ENCODE data around the gene PIP4P1.

The PIP4P1 gene

GRCh38 chr14:20419419-20419818, 41.8 kb downstream of the PIP4P1 start:
- no peak overlapping the region for H3K27ac ChIP-seq (ENCODE audit: low read depth, low read length)
- no peak overlapping the region for H3K4me3 ChIP-seq (ENCODE audit: low read length)
- H3K9me3 ChIP-seq (ENCODE audit: control insufficient read depth, insufficient read depth, low read length): no peaks in the 10 kb centered on the region
- no peaks in the 10 kb centered on the region for H3K27me3 ChIP-seq (ENCODE audit: control insufficient read depth, low read length)
- no peaks in the 10 kb centered on the region for H3K9me2 ChIP-seq (replicated peaks; ENCODE audit: control insufficient read depth, low read length)
- no peaks in the 10 kb centered on the region for H3K36me3 ChIP-seq (ENCODE audit: control insufficient read depth, low read length)
- no peak overlapping the region for H3K4me2 ChIP-seq (ENCODE audit: low read length)
- TF ChIP-seq EZH2phosphoT487 (IDR thresholded peaks at IDR 0.05; ENCODE audit: borderline replicate concordance, low read length): no peak
- no peak for TF ChIP-seq CTCF (IDR thresholded peaks at IDR 0.05; ENCODE audit: low read depth, low read length, poor library complexity, severe bottlenecking)
- H3F3A ChIP-seq (ENCODE audit: control insufficient read depth, insufficient read depth): peaks cover 10% of the 10 kb centered on the region
- no peaks in the 10 kb centered on the region for H4K20me1 ChIP-seq (ENCODE audit: control insufficient read depth, insufficient read depth, low read depth, low read length)
- peaks cover 36% of the 10 kb centered on the region for H3K4me1 ChIP-seq (ENCODE audit: control insufficient read depth, low read length)
- no peaks in the 10 kb centered on the region for H3K79me2 ChIP-seq (ENCODE audit: control insufficient read depth, low read length)

GRCh38 chr14:20418501-20418909, 42.7 kb downstream of the PIP4P1 start:
- Histone ChIP-seq H3K9me3 (ENCODE audit: control insufficient read depth, insufficient read depth, low read length) (no peaks in the 10 kb centered on the region), H3K4me2 (ENCODE audit: low read length) (no peak overlapping the region), H3K4me1 (ENCODE audit: control insufficient read depth, low read length) (peaks cover 44% of the 10 kb centered on the region), H3K9me2 (replicated peaks; ENCODE audit: control insufficient read depth, low read length) (no peaks in the 10 kb centered on the region), H3K79me2 (ENCODE audit: control insufficient read depth, low read length) (0 out of 2 replicates have a peak, but pooled peaks cover 2% of the 10 kb centered on the region), H3K27me3 (ENCODE audit: control insufficient read depth, low read length) (no peaks in the 10 kb centered on the region), H3K4me3 (ENCODE audit: low read length) (no peak overlapping the region), H4K20me1 (ENCODE audit: control insufficient read depth, insufficient read depth, low read depth, low read length) (no peaks in the 10 kb centered on the region), H3F3A (ENCODE audit: control insufficient read depth, insufficient read depth) (peaks cover 13% of the 10 kb centered on the region), H3K27ac (ENCODE audit: low read depth, low read length) (no peak overlapping the region), H3K36me3 (ENCODE audit: control insufficient read depth, low read length) (no peaks in the 10 kb centered on the region)
- no peak for TF ChIP-seq EZH2phosphoT487 (IDR thresholded peaks at IDR 0.05; ENCODE audit: borderline replicate concordance, low read length)
- TF ChIP-seq CTCF (IDR thresholded peaks at IDR 0.05; ENCODE audit: low read depth, low read length, poor library complexity, severe bottlenecking): no peak

- Histone ChIP-seq H3F3A (ENCODE audit: control insufficient read depth, insufficient read depth) (peaks cover 13% of the 10 kb centered on the region), H3K27me3 (ENCODE audit: control insufficient read depth, low read length) (no peaks in the 10 kb centered on the region), H4K20me1 (ENCODE audit: control insufficient read depth, insufficient read depth, low read depth, low read length) (no peaks in the 10 kb centered on the region), H3K36me3 (ENCODE audit: control insufficient read depth, low read length) (peaks cover 2% of the 10 kb centered on the region; the same call in 1 of the 2 replicates), H3K27ac (ENCODE audit: low read depth, low read length) (no peak overlapping the region), H3K9me2 (replicated peaks; ENCODE audit: control insufficient read depth, low read length) (no peaks in the 10 kb centered on the region), H3K9me3 (ENCODE audit: control insufficient read depth, insufficient read depth, low read length) (no peaks in the 10 kb centered on the region), H3K79me2 (ENCODE audit: control insufficient read depth, low read length) (peaks cover 8% of the 10 kb centered on the region), H3K4me2 (ENCODE audit: low read length) (no peak overlapping the region), H3K4me3 (ENCODE audit: low read length) (no peak overlapping the region), H3K4me1 (ENCODE audit: control insufficient read depth, low read length) (peaks cover 38% of the 10 kb centered on the region)
- no peak for TF ChIP-seq EZH2phosphoT487 (IDR thresholded peaks at IDR 0.05; ENCODE audit: borderline replicate concordance, low read length)
- no peak for TF ChIP-seq CTCF (IDR thresholded peaks at IDR 0.05; ENCODE audit: low read depth, low read length, poor library complexity, severe bottlenecking)
Observed at GRCh38 chr14:20417250-20418186, 43.7 kb downstream of the PIP4P1 start.
